ENCODE results near the gene LALBA. TPM values are rescaled to one million over a fixed set of nuclear protein-coding genes. Genes with fewer than 3 reads are reported as not detected.
A peak's percentile ranks its signal among the peaks of the same experiment; 100 is the strongest.

Gene LALBA
- total RNA-seq (2021; fragmentation: NEBNext Ultra II Directional; extraction: Animal tissue kit (Norgen Biotek cat#: 25700)), result not detected
- long read RNA-seq, result 0 reads

DNA sequence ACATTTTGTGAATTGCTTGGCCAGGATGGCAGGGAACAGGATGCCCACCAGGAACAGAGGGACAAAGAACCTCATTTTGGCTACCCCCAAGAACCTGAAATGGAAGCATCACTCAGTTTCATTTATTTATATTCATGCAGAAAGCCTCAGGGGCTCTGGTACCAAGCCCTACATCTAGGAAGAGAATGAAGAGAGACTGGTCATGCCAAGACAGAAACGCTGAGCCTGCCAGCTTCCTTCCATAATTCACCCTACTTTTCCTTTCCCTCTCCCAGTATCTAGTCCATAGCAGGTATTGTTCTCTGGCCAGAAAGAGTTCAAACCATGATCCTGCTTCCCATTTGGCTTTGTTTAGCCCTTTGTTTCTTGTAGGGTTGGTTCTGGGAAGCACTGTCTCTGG, at the start of gene LALBA:
Gene LALBA, minus strand, starts transcription at position 101 of the 400 bp plus-strand sequence. Its CDS starts 26 bp downstream, at position 75.
- Mint-ChIP-seq H3K4me1 (ENCODE audit: low read depth) (no peaks in the 10 kb centered on the region), H3K27me3 (ENCODE audit: insufficient read depth) (peaks cover 16% of the 10 kb centered on the region), H3K9me3 (no peaks in the 10 kb centered on the region), H3K36me3 (ENCODE audit: low read depth) (no peaks in the 10 kb centered on the region), H3K4me3 (no peak within 1 kb of the TSS), H3K27ac (no peak within 1 kb of the TSS)
- no peak for DNase-seq
- TF ChIP-seq, protein P1, sequence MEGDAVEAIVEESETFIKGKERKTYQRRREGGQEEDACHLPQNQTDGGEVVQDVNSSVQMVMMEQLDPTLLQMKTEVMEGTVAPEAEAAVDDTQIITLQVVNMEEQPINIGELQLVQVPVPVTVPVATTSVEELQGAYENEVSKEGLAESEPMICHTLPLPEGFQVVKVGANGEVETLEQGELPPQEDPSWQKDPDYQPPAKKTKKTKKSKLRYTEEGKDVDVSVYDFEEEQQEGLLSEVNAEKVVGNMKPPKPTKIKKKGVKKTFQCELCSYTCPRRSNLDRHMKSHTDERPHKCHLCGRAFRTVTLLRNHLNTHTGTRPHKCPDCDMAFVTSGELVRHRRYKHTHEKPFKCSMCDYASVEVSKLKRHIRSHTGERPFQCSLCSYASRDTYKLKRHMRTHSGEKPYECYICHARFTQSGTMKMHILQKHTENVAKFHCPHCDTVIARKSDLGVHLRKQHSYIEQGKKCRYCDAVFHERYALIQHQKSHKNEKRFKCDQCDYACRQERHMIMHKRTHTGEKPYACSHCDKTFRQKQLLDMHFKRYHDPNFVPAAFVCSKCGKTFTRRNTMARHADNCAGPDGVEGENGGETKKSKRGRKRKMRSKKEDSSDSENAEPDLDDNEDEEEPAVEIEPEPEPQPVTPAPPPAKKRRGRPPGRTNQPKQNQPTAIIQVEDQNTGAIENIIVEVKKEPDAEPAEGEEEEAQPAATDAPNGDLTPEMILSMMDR (IDR thresholded peaks at IDR 0.05), result no peak

DNA sequence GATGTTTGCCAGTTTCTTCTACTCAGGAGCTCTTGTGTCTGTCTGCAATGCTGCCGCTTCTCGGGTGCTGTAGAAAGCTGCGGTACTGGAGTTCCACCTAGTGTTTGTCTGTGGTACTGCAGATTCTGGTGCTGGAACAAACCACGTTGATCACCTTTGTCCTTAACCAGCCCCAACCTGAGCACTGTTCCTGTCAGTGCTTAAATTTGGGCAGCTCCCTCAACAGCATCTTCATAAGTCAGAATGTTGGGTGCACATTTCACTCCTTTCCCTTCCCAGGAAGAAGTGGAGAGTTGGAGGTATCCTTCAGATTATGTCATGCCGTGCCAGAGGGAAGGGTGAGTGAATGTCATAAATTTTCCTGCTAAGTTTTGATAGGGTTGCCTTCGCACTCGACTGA, 48.7 kb upstream of the LALBA start:
- Mint-ChIP-seq H3K36me3 (ENCODE audit: low read depth) (no peaks in the 10 kb centered on the region), H3K4me3 (no peak overlapping the region), H3K27me3 (ENCODE audit: insufficient read depth) (peaks cover 13% of the 10 kb centered on the region), H3K4me1 (ENCODE audit: low read depth) (no peaks in the 10 kb centered on the region), H3K9me3 (peaks cover under 1% of the 10 kb centered on the region; the same call in 1 of the 2 replicates), H3K27ac (no peak overlapping the region)
- DNase-seq, result peak; percentile 65
- TF ChIP-seq, protein P1 (IDR thresholded peaks at IDR 0.05), result peak; percentile 99

DNA sequence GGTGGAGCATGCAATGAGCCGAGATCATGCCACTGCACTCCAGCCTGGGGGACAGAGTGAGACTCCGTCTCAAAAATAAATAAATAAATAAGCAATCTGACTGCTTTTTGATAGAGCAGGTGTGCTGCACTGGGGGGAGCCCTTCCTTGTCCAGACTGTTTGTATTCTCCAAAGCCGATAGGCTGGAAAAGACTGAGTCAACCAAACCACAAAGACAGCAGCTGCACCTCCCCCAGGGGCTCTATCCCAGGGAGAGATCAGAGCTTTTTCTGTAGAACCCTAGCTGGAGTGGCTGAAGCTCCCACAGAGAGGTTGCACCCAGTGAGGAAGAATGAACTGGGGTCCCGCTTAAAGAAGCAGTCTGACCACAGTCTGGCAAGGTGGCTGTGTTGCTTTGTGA, 45.8 kb upstream of the LALBA start:
- Mint-ChIP-seq H3K27me3 (ENCODE audit: insufficient read depth) (peaks cover 8% of the 10 kb centered on the region; the same call in 1 of the 2 replicates), H3K36me3 (ENCODE audit: low read depth) (0 out of 2 replicates have a peak, but pooled peaks cover 5% of the 10 kb centered on the region), H3K4me3 (no peak overlapping the region), H3K27ac (no peak overlapping the region), H3K4me1 (ENCODE audit: low read depth) (no peaks in the 10 kb centered on the region), H3K9me3 (peaks cover 13% of the 10 kb centered on the region)
- TF ChIP-seq, protein P1 (IDR thresholded peaks at IDR 0.05), result no peak
- DNase-seq, result no peak

DNA sequence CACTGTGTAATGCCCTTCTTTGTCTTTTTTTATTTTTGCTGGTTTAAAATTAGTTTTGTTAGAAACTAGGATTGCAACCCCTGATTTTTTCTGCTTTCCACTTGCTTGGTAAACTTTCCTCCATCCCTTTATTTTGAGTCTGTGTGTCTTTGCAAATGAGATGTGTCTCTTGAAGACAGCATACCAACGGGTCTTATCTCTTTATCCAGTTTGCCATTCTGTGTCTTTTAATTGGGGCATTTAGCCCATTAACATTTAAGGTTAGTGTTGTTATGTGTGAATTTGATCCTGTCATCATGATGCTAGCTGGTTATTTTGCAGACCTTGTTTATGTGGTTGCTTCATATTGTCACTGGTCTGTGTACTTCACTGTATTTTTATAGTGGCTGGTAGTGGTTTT, 43.5 kb upstream of the LALBA start:
- TF ChIP-seq, protein P1 (IDR thresholded peaks at IDR 0.05), result no peak
- H3K9me3 Mint-ChIP-seq, result peaks cover 24% of the 10 kb centered on the region

DNA sequence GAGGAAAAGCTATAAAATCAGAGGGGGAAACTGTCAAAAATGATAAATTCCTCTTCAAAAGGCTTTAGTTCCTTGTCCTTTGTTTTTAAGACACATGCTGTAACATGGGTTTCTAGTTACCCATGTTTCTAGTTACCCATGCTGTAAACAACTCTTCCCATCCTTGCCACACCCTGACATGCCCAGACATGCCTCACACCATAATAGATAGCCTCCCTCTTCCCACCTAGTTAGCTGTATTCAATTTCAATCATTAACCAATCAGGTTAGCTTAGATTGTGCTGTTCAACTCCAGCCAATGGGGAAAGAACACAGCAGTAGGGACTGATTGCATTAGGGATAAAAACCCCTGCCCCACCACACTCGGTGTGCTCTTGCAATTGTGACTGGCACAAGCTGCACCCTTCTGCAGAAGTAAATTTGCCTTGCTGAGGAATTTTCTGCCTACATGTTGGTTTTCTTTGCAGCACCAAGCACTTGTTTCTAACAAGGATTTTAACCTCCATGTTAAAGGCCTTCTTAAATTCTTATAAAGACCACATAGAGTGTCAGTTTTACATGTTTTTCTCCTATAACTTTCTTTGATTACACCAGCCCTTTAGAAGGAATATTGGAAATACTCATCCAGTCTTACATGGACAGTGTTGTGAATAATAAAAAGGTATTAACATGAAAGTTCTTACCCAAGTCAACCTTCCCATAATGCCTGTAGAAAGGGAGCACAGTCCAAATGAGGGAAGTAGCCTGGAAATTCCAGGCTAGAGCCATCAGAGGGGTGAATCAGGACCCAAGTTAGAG, 32.5 kb upstream of the LALBA start:
- H3K4me3 Mint-ChIP-seq, result no peak overlapping the region
- peaks cover 12% of the 10 kb centered on the region; the same call in 1 of the 2 replicates for H3K36me3 Mint-ChIP-seq (ENCODE audit: low read depth)
- H3K27ac Mint-ChIP-seq, result no peak overlapping the region
- TF ChIP-seq, protein P1 (IDR thresholded peaks at IDR 0.05), result no peak
- no peak for DNase-seq
- peaks cover 21% of the 10 kb centered on the region; the same call in 1 of the 2 replicates for H3K9me3 Mint-ChIP-seq
- H3K4me1 Mint-ChIP-seq (ENCODE audit: low read depth), result peaks cover 21% of the 10 kb centered on the region
- peaks cover 13% of the 10 kb centered on the region for H3K27me3 Mint-ChIP-seq (ENCODE audit: insufficient read depth)

More for the DNA sequence above, 43.5 kb upstream of the LALBA start:
- Mint-ChIP-seq H3K36me3 (ENCODE audit: low read depth) (0 out of 2 replicates have a peak, but pooled peaks cover 5% of the 10 kb centered on the region), H3K27ac (no peak overlapping the region), H3K4me1 (ENCODE audit: low read depth) (no peaks in the 10 kb centered on the region), H3K4me3 (no peak overlapping the region), H3K27me3 (ENCODE audit: insufficient read depth) (peaks cover 8% of the 10 kb centered on the region; the same call in 1 of the 2 replicates)
- DNase-seq, result no peak
